Fibroblast of lung (primary cell): ENCODE results near the gene GDF7. TPM values are rescaled to one million over a fixed set of nuclear protein-coding genes. Genes with fewer than 3 reads are reported as not detected.

ENCODE experiments used
- DNase-seq, 2 donors: peaks; one replicate each; pipeline versions ENCODE4 v3.0.0 to v3.0.0-alpha.2; 2010; ENCODE audit warnings: low read depth in 2 of 2
- H2AFZ ChIP-seq: 2 replicates; pipeline ENCODE4 v1.5.1; 2012; ENCODE audit warnings: low read length, control low read depth, inconsistent platforms
- H3K27ac ChIP-seq: 2 replicates; pipeline ENCODE4 v1.5.1; 2011; ENCODE audit warnings: low read length, control low read depth; ENCODE audit not compliant: insufficient read depth
- H3K27me3 ChIP-seq: 2 replicates; pipeline ENCODE4 v1.5.1; 2011; ENCODE audit warnings: mild to moderate bottlenecking, low read length; ENCODE audit not compliant: control insufficient read depth, insufficient read depth
- H3K36me3 ChIP-seq: 2 replicates; pipeline ENCODE4 v1.5.1; 2011; ENCODE audit warnings: low read length; ENCODE audit not compliant: control insufficient read depth, insufficient read depth
- H3K4me1 ChIP-seq: 2 replicates; pipeline ENCODE4 v1.5.1; 2011; ENCODE audit warnings: low read length; ENCODE audit not compliant: control insufficient read depth, insufficient read depth; ENCODE audit errors: extremely low read depth
- H3K4me2 ChIP-seq: 2 replicates; pipeline ENCODE4 v1.5.1; 2011; ENCODE audit warnings: low read length, control low read depth; ENCODE audit not compliant: insufficient read depth; ENCODE audit errors: extremely low read depth
- H3K4me3 ChIP-seq, 4 experiments: fragments of 200-600 bp in 1 of 4; sonication (generic) in 1 of 4; replicated peaks in 1 of 4; 2 replicates each; pipeline ENCODE4 v1.5.1; 2011 to 2016; ENCODE audit warnings: low read length in 4 of 4, low read depth in 3 of 4, mild to moderate bottlenecking in 3 of 4, control low read depth in 2 of 4, inconsistent platforms in 1 of 4, mixed read lengths in 1 of 4; ENCODE audit not compliant: insufficient read depth in 1 of 4; ENCODE audit errors: control extremely low read depth in 1 of 4
- H3K79me2 ChIP-seq: 2 replicates; pipeline ENCODE4 v1.5.1; 2012; ENCODE audit warnings: mild to moderate bottlenecking, low read length, inconsistent platforms; ENCODE audit not compliant: control insufficient read depth, insufficient read depth
- H3K9ac ChIP-seq: 2 replicates; pipeline ENCODE4 v1.5.1; 2011; ENCODE audit warnings: mild to moderate bottlenecking, low read length, control low read depth; ENCODE audit not compliant: insufficient read depth
- H3K9me3 ChIP-seq: 2 replicates; pipeline ENCODE4 v1.5.1; 2012; ENCODE audit warnings: low read depth, low read length; ENCODE audit not compliant: control insufficient read depth, insufficient read depth
- H4K20me1 ChIP-seq: 2 replicates; pipeline ENCODE4 v1.5.1; 2011; ENCODE audit warnings: low read length; ENCODE audit not compliant: control insufficient read depth, insufficient read depth; ENCODE audit errors: extremely low read depth
- EZH2 ChIP-seq: IDR thresholded peaks from 2 replicates; pipeline ENCODE4 v1.5.1; 2012; ENCODE audit warnings: low read length, control low read depth, mild to moderate bottlenecking; ENCODE audit errors: missing control alignments
- polyA plus RNA-seq, 2 donors: library from polyadenylated mRNA; depleted of rRNA in 1 of 2; stranded (reverse) in 1 of 2; unstranded in 1 of 2; fragments of >200 nt; gene quantifications; 2 replicates each; pipeline ENCODE4 v1.2.1, GENCODE V29; 2011 to 2012; ENCODE audit warnings: missing spikeins in 1 of 2
- total RNA-seq: library from RNA; depleted of rRNA; stranded (reverse); fragments of >200 nt; gene quantifications from 2 replicates; pipeline ENCODE4 v1.2.1, GENCODE V29; 2014
- TF ChIP-seq, protein P1 (sequence below), 2 donors: IDR thresholded peaks in 1 of 2; conservative IDR thresholded peaks in 1 of 2; 1 replicate in 1 of 2; 2 replicates in 1 of 2; pipeline ENCODE4 v1.5.1; 2011 to 2012; ENCODE audit warnings: low read length in 2 of 2, control low read depth in 1 of 2, inconsistent platforms in 1 of 2, low read depth in 1 of 2, mild to moderate bottlenecking in 1 of 2

Gene GDF7
- total and polyA plus RNA-seq, 2 donors (not counting 1 experiment from before 2014, with no cell fraction given) = 0.33 TPM; not detected in 1

DNA sequence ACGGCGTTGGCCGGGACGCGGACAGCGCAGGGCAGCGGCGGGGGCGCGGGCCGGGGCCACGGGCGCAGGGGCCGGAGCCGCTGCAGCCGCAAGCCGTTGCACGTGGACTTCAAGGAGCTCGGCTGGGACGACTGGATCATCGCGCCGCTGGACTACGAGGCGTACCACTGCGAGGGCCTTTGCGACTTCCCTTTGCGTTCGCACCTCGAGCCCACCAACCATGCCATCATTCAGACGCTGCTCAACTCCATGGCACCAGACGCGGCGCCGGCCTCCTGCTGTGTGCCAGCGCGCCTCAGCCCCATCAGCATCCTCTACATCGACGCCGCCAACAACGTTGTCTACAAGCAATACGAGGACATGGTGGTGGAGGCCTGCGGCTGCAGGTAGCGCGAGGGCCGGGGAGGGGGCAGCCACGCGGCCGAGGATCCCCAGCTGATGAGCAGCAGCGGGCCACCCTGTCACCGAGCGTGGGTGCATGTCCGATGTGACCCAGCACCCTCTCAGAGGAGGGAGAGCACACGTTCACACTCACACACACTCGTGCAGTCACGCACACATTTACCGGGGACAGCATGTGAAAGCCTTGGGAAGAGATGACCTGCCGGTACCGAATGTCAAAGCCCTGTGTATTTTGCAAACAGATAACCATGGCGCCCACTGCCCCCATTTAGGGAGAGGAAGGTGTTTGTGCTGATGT is 4.2 kb downstream of the GDF7 start:
- H3K27me3 ChIP-seq = peaks cover 62% of the 10 kb centered on the region
- H3K79me2 ChIP-seq = no peaks in the 10 kb centered on the region
- H3K9me3 ChIP-seq = no peaks in the 10 kb centered on the region
- peaks cover 7% of the 10 kb centered on the region for H3K4me1 ChIP-seq
- no peaks in the 10 kb centered on the region for H3K36me3 ChIP-seq
- DNase-seq = no peak
- no peaks in the 10 kb centered on the region for H4K20me1 ChIP-seq
- no peak overlapping the region for H2AFZ ChIP-seq
- TF ChIP-seq, protein P1, sequence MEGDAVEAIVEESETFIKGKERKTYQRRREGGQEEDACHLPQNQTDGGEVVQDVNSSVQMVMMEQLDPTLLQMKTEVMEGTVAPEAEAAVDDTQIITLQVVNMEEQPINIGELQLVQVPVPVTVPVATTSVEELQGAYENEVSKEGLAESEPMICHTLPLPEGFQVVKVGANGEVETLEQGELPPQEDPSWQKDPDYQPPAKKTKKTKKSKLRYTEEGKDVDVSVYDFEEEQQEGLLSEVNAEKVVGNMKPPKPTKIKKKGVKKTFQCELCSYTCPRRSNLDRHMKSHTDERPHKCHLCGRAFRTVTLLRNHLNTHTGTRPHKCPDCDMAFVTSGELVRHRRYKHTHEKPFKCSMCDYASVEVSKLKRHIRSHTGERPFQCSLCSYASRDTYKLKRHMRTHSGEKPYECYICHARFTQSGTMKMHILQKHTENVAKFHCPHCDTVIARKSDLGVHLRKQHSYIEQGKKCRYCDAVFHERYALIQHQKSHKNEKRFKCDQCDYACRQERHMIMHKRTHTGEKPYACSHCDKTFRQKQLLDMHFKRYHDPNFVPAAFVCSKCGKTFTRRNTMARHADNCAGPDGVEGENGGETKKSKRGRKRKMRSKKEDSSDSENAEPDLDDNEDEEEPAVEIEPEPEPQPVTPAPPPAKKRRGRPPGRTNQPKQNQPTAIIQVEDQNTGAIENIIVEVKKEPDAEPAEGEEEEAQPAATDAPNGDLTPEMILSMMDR (conservative IDR thresholded peaks at IDR 0.05 in 1 of 2, IDR thresholded peaks at IDR 0.05 in 1 of 2; ENCODE audit: low read depth in 1 of 2, low read length in 2 of 2) = no peak
- TF ChIP-seq EZH2 = peak; percentile 97
- H3K4me3 ChIP-seq = no peak overlapping the region
- no peak overlapping the region for H3K4me2 ChIP-seq
- H3K9ac ChIP-seq = no peak overlapping the region
- no peak overlapping the region for H3K27ac ChIP-seq

DNA sequence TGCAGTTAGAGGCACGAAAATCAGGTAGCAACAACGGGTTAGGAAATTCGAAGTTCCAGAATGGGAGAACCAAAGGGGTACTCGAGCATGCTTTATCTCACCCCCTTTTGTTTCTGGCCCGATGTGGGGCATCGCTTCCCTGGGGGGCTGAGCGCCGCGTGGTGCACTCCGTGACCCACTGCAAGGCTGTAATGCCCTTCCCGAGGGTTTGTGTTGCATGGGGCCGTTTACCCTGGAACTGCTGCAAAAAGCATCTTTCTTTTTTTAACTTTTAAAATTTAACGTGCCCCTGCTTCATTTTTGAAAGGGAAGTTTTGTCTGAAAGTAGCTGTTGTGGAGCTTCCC is 4.8 kb downstream of the GDF7 start:
- peaks cover 58% of the 10 kb centered on the region for H3K27me3 ChIP-seq
- TF ChIP-seq, protein P1 (conservative IDR thresholded peaks at IDR 0.05 in 1 of 2, IDR thresholded peaks at IDR 0.05 in 1 of 2; ENCODE audit: low read depth in 1 of 2, low read length in 2 of 2) = no peak
- peak; percentile 70 for TF ChIP-seq EZH2
- no peaks in the 10 kb centered on the region for H3K36me3 ChIP-seq
- H3K4me1 ChIP-seq = peaks cover 7% of the 10 kb centered on the region
- no peaks in the 10 kb centered on the region for H4K20me1 ChIP-seq
- no peak overlapping the region for H3K9ac ChIP-seq
- DNase-seq = no peak
- no peaks in the 10 kb centered on the region for H3K79me2 ChIP-seq
- H3K4me3 ChIP-seq = no peak overlapping the region
- H3K4me2 ChIP-seq = no peak overlapping the region
- no peak overlapping the region for H3K27ac ChIP-seq
- H3K9me3 ChIP-seq = no peaks in the 10 kb centered on the region
- no peak overlapping the region for H2AFZ ChIP-seq

DNA sequence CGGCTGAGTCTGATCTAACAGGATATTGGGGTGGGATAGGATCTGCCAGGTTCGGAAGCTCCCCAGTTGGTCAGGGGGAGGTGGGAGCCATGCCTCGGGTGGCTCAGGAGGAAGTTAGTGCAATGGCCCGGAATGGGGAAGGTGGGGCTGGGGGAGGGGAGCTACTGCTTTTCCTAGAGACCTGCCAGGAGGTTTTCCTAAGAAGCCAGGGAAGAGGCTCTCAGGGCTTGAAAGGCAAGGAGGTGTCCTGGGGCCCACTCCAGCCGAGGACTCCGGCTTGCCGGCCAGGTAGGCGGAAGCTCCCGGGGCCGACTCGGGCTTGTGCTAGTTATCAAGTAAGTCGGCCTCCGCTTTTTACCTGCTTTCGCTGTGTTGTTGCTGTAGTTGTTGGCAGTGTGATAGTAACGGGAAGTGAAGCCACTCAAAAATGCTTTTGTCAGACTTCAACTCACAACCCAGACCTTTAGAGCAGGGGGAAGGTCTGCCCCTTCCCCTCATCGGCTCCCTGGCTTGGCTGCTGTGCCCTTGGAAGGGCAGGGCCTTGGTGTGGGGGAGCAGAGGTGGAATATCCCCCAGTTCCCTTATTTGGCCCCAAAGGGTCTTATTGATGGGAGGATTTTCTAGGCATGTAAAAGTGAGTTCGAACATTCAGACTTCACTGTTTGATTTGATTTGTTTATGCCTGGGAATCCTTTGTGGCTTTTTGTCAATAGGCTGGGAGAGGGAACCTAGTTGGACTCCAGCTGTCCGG is 5.4 kb downstream of the GDF7 start:
- H3K36me3 ChIP-seq = no peaks in the 10 kb centered on the region
- no peaks in the 10 kb centered on the region for H3K79me2 ChIP-seq
- DNase-seq = no peak
- no peaks in the 10 kb centered on the region for H3K9me3 ChIP-seq
- H3K27ac ChIP-seq = no peak overlapping the region
- H3K4me3 ChIP-seq = no peak overlapping the region
- H4K20me1 ChIP-seq = no peaks in the 10 kb centered on the region
- no peak overlapping the region for H3K9ac ChIP-seq
- no peak overlapping the region for H2AFZ ChIP-seq
- peaks cover 7% of the 10 kb centered on the region for H3K4me1 ChIP-seq
- TF ChIP-seq EZH2 = peak; percentile 33
- TF ChIP-seq, protein P1 (conservative IDR thresholded peaks at IDR 0.05 in 1 of 2, IDR thresholded peaks at IDR 0.05 in 1 of 2; ENCODE audit: low read depth in 1 of 2, low read length in 2 of 2) = no peak
- H3K4me2 ChIP-seq = no peak overlapping the region
- H3K27me3 ChIP-seq = peaks cover 56% of the 10 kb centered on the region
